ENCODE results near the gene KRTAP10-3. TPM values are rescaled to one million over a fixed set of nuclear protein-coding genes. Genes with fewer than 3 reads are reported as not detected.

The KRTAP10-3 gene
- total and polyA plus RNA-seq, 2 experiments from 2014 or later = not detected

DNA sequence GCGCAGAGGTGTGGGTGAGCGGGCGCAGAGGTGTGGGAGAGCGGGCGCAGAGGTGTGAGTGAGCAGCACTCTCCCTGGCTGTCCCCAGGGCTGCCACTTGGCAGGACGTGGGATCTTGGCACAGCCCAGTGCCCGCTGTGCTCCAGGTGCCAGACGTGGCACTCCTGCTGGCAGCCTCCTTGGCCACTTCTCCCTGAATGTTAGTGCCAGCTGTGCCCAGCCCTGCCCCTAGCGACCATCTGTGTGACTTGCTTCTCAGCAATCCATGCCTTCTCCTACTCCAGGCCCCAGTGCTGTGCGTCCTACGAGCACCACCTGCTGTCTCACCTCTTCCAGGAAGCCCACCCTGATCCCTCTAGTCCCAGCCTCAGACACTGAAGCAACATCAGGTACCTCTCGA is 49.1 kb downstream of the KRTAP10-3 start:
- no peaks in the 10 kb centered on the region for H3K9me3 ChIP-seq (ENCODE audit: low read depth)
- H3K4me3 ChIP-seq = no peak overlapping the region
- peaks cover 4% of the 10 kb centered on the region for H3K36me3 ChIP-seq
- H3K27me3 ChIP-seq = no peaks in the 10 kb centered on the region
- TF ChIP-seq, protein P1, sequence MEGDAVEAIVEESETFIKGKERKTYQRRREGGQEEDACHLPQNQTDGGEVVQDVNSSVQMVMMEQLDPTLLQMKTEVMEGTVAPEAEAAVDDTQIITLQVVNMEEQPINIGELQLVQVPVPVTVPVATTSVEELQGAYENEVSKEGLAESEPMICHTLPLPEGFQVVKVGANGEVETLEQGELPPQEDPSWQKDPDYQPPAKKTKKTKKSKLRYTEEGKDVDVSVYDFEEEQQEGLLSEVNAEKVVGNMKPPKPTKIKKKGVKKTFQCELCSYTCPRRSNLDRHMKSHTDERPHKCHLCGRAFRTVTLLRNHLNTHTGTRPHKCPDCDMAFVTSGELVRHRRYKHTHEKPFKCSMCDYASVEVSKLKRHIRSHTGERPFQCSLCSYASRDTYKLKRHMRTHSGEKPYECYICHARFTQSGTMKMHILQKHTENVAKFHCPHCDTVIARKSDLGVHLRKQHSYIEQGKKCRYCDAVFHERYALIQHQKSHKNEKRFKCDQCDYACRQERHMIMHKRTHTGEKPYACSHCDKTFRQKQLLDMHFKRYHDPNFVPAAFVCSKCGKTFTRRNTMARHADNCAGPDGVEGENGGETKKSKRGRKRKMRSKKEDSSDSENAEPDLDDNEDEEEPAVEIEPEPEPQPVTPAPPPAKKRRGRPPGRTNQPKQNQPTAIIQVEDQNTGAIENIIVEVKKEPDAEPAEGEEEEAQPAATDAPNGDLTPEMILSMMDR (IDR thresholded peaks at IDR 0.05; ENCODE audit: low read depth, low read length) = no peak
- no peak overlapping the region for H3K27ac ChIP-seq
- H3K4me1 ChIP-seq (ENCODE audit: low read depth) = peaks cover 9% of the 10 kb centered on the region
- no peak for DNase-seq (ENCODE audit: low read depth in 1 of 2, low spot score in 1 of 2)

GRCh38 chr21:44508711-44509445 is 49.7 kb downstream of the KRTAP10-3 start:
- TF ChIP-seq, protein P1 (IDR thresholded peaks at IDR 0.05; ENCODE audit: low read depth, low read length) = no peak
- H3K27ac ChIP-seq = no peak overlapping the region
- no peaks in the 10 kb centered on the region for H3K9me3 ChIP-seq (ENCODE audit: low read depth)
- peaks cover 4% of the 10 kb centered on the region for H3K36me3 ChIP-seq
- H3K4me3 ChIP-seq = no peak overlapping the region
- H3K4me1 ChIP-seq (ENCODE audit: low read depth) = peaks cover 9% of the 10 kb centered on the region
- no peaks in the 10 kb centered on the region for H3K27me3 ChIP-seq
- DNase-seq (ENCODE audit: low read depth in 1 of 2, low spot score in 1 of 2) = no peak

DNA sequence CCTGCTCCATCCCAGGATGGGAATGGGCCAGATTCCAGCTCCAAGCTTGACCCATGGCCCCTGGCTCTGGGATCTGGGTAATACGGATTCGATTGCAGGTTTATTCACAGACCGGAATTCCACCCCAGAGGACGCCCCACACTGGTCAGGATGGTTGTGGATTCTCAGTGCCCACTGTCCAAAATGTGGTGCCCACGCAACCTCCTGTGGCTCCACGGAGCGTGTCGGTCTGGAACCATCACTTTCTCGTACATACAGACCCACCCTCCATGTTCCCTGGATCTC is 50.2 kb downstream of the KRTAP10-3 start:
- Histone ChIP-seq H3K27me3 (no peaks in the 10 kb centered on the region), H3K36me3 (peaks cover 4% of the 10 kb centered on the region), H3K9me3 (ENCODE audit: low read depth) (no peaks in the 10 kb centered on the region), H3K27ac (no peak overlapping the region), H3K4me3 (no peak overlapping the region), H3K4me1 (ENCODE audit: low read depth) (peaks cover 9% of the 10 kb centered on the region)
- TF ChIP-seq, protein P1 (IDR thresholded peaks at IDR 0.05; ENCODE audit: low read depth, low read length) = no peak
- no peak for DNase-seq (ENCODE audit: low read depth in 1 of 2, low spot score in 1 of 2)

Other genes with a start within 250 kb of the KRTAP10-3 start
- 40.9 and 46.7 TPM in 2 replicates for gene CFAP410, start 219.4 kb downstream of the KRTAP10-3 start, total RNA-seq
- 34.0 and 37.1 TPM in 2 replicates for gene CFAP410, start 219.4 kb downstream of the KRTAP10-3 start, polyA plus RNA-seq
- not detected in 2 replicates for gene TRPM2, start 205.2 kb downstream of the KRTAP10-3 start, total RNA-seq
- gene TRPM2, start 205.2 kb downstream of the KRTAP10-3 start, polyA plus RNA-seq = not detected in 2 replicates
- 5.9 and 9.5 TPM in 2 replicates for gene LRRC3, start 103.3 kb downstream of the KRTAP10-3 start, total RNA-seq
- 3.3 and 4.1 TPM in 2 replicates for gene LRRC3, start 103.3 kb downstream of the KRTAP10-3 start, polyA plus RNA-seq
- gene KRTAP10-1, start 18.6 kb downstream of the KRTAP10-3 start, total RNA-seq = not detected in 2 replicates
- gene KRTAP10-1, start 18.6 kb downstream of the KRTAP10-3 start, polyA plus RNA-seq = 0.56 TPM in 1 of 2 replicates, not detected in the other
- not detected in 2 replicates for gene KRTAP10-2, start 7.3 kb downstream of the KRTAP10-3 start, total RNA-seq
- gene KRTAP10-2, start 7.3 kb downstream of the KRTAP10-3 start, polyA plus RNA-seq = 0.55 TPM in 1 of 2 replicates, not detected in the other
- not detected in 2 replicates for gene KRTAP10-4, start 14.9 kb upstream of the KRTAP10-3 start, total RNA-seq
- gene KRTAP10-4, start 14.9 kb upstream of the KRTAP10-3 start, polyA plus RNA-seq = 0.16 TPM in 1 of 2 replicates, not detected in the other
- gene KRTAP10-5, start 21.8 kb upstream of the KRTAP10-3 start, total RNA-seq = not detected in 2 replicates
- not detected in 2 replicates for gene KRTAP10-5, start 21.8 kb upstream of the KRTAP10-3 start, polyA plus RNA-seq
- gene KRTAP10-6, start 33.7 kb upstream of the KRTAP10-3 start, total RNA-seq = not detected in 2 replicates
- 0.29 TPM in 1 of 2 replicates, not detected in the other for gene KRTAP10-6, start 33.7 kb upstream of the KRTAP10-3 start, polyA plus RNA-seq
- gene KRTAP10-7, start 41.8 kb upstream of the KRTAP10-3 start, total RNA-seq = not detected in 2 replicates
- not detected in 2 replicates for gene KRTAP10-7, start 41.8 kb upstream of the KRTAP10-3 start, polyA plus RNA-seq
- not detected in 2 replicates for gene KRTAP10-8, start 53.3 kb upstream of the KRTAP10-3 start, total RNA-seq
- gene KRTAP10-8, start 53.3 kb upstream of the KRTAP10-3 start, polyA plus RNA-seq = not detected in 2 replicates
- not detected in 2 replicates for gene KRTAP10-9, start 68.3 kb upstream of the KRTAP10-3 start, total RNA-seq
- not detected in 2 replicates for gene KRTAP10-9, start 68.3 kb upstream of the KRTAP10-3 start, polyA plus RNA-seq
- gene KRTAP10-10, start 78.6 kb upstream of the KRTAP10-3 start, total RNA-seq = not detected in 2 replicates
- not detected in 2 replicates for gene KRTAP10-10, start 78.6 kb upstream of the KRTAP10-3 start, polyA plus RNA-seq
- not detected in 2 replicates for gene KRTAP10-11, start 87.6 kb upstream of the KRTAP10-3 start, total RNA-seq
- gene KRTAP10-11, start 87.6 kb upstream of the KRTAP10-3 start, polyA plus RNA-seq = not detected in 2 replicates
- not detected in 2 replicates for gene KRTAP12-4, start 95.9 kb upstream of the KRTAP10-3 start, total RNA-seq
- not detected in 2 replicates for gene KRTAP12-4, start 95.9 kb upstream of the KRTAP10-3 start, polyA plus RNA-seq
- not detected in 2 replicates for gene KRTAP12-3, start 99.1 kb upstream of the KRTAP10-3 start, total RNA-seq
- gene KRTAP12-3, start 99.1 kb upstream of the KRTAP10-3 start, polyA plus RNA-seq = not detected in 2 replicates
- not detected in 2 replicates for gene KRTAP12-2, start 108.1 kb upstream of the KRTAP10-3 start, total RNA-seq
- not detected in 2 replicates for gene KRTAP12-2, start 108.1 kb upstream of the KRTAP10-3 start, polyA plus RNA-seq
- gene KRTAP12-1, start 123.4 kb upstream of the KRTAP10-3 start, total RNA-seq = not detected in 2 replicates
- not detected in 2 replicates for gene KRTAP12-1, start 123.4 kb upstream of the KRTAP10-3 start, polyA plus RNA-seq
- gene KRTAP10-12, start 138.4 kb upstream of the KRTAP10-3 start, total RNA-seq = not detected in 2 replicates
- not detected in 2 replicates for gene KRTAP10-12, start 138.4 kb upstream of the KRTAP10-3 start, polyA plus RNA-seq
- gene TSPEAR, start 152.8 kb upstream of the KRTAP10-3 start, total RNA-seq = 2.8 and 3.2 TPM in 2 replicates
- gene TSPEAR, start 152.8 kb upstream of the KRTAP10-3 start, polyA plus RNA-seq = 3.4 and 5.3 TPM in 2 replicates
- 47.8 and 79.4 TPM in 2 replicates for gene UBE2G2, start 243.0 kb upstream of the KRTAP10-3 start, total RNA-seq
- 78.7 and 86.4 TPM in 2 replicates for gene UBE2G2, start 243.0 kb upstream of the KRTAP10-3 start, polyA plus RNA-seq

Data from cardiac muscle cell (in vitro differentiated cells and primary cell).